Thymus (tissue), 11 donors: ENCODE data around the gene HOXC12. TPM values are rescaled to one million over a fixed set of nuclear protein-coding genes. Genes with fewer than 3 reads are reported as not detected.

ENCODE experiments used
- DNase-seq, 9 donors: peaks; one replicate each; pipeline ENCODE4 v3.0.0-alpha.2; 2013; ENCODE audit warnings: low spot score in 9 of 9, low read depth in 6 of 9, missing footprints in 1 of 9
- H3K27ac ChIP-seq, 2 donors: one replicate each; pipeline ENCODE4 v1.5.1; 2013; ENCODE audit warnings: control low read depth in 1 of 2, low read depth in 1 of 2, low read length in 1 of 2, mild to moderate bottlenecking in 1 of 2, moderate library complexity in 1 of 2
- H3K27me3 ChIP-seq, 2 donors: one replicate each; pipeline ENCODE4 v1.5.1; 2013; ENCODE audit warnings: low read length in 1 of 2; ENCODE audit not compliant: control insufficient read depth in 2 of 2, insufficient read depth in 1 of 2
- H3K36me3 ChIP-seq, 2 donors: one replicate each; pipeline ENCODE4 v1.5.1; 2013; ENCODE audit warnings: low read length in 1 of 2, mild to moderate bottlenecking in 1 of 2, moderate library complexity in 1 of 2; ENCODE audit not compliant: control insufficient read depth in 2 of 2, insufficient read depth in 2 of 2
- H3K4me1 ChIP-seq, 2 donors: one replicate each; pipeline ENCODE4 v1.5.1; 2013; ENCODE audit warnings: low read length in 2 of 2; ENCODE audit not compliant: control insufficient read depth in 2 of 2, insufficient read depth in 2 of 2
- H3K4me3 ChIP-seq, 2 donors: one replicate each; pipeline ENCODE4 v1.5.1; 2013; ENCODE audit warnings: low read length in 2 of 2, control low read depth in 1 of 2, mild to moderate bottlenecking in 1 of 2
- H3K9me3 ChIP-seq, 2 donors: one replicate each; pipeline ENCODE4 v1.5.1; 2013; ENCODE audit warnings: low read length in 1 of 2, mild to moderate bottlenecking in 1 of 2; ENCODE audit not compliant: control insufficient read depth in 2 of 2, insufficient read depth in 1 of 2
- whole genome bisulfite sequencing: extraction: QIAGEN DNeasy Blood & Tissue Kit; methylation state at CpG from one replicate; pipeline ENCODE4 v1.1.7; 2013; 5-methylcytosine and 5-hydroxymethylcytosine counted together
- polyA plus RNA-seq: library from polyadenylated mRNA; stranded (reverse); fragments of 200-250 nt; gene quantifications from one replicate; pipeline ENCODE4 v1.2.3, GENCODE V29; 2013
- total RNA-seq: library from RNA; stranded (reverse); fragments of 120-200 nt; gene quantifications from one replicate; pipeline ENCODE4 v1.2.4, GENCODE V29; 2013
- donor health status: healthy.

Gene HOXC12
- total and polyA plus RNA-seq, 2 donors, result 0.05 to 0.07 TPM

DNA sequence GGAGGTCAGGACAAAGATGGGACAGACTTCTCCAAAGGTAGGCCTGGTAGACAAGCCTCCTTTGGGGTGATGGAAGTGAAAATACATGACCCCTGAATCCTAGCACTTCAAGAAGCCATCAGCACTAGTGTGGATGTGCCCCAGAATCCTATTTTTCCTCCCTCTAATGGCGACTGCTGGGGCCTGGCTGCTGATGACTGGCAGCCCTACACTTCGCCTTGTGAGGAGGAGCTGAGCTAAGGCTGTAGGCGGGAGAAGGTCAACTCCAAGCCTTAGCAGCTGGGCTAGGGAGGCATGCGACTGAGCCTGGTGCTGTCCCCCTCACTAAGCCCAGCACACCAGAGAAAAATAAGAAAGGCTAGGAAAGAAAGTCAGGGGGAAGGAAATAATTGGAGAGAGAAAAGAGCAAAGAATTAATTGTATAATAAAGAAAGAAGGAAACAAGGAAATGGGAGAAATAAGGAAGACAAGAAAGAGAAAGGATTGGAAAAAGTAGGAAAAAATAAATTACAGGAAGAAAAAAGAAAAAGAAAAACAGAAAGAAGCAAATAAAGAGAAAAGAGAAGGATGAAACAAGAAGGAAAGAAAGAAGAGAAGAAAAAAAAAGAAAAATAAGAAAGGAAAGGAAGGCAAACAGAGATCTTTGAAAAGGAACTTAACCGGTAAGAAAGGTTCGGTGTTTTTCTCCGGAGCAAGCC is 25.6 kb downstream of the HOXC12 start:
- Histone ChIP-seq H3K4me1 (peaks cover 0 to 2% of the 10 kb centered on the region in 2 donors), H3K36me3 (no peaks in the 10 kb centered on the region), H3K4me3 (no peak overlapping the region), H3K27me3 (peaks cover 91 to 100% of the 10 kb centered on the region in 2 donors), H3K27ac (no peak overlapping the region), H3K9me3 (peaks cover 0 to 6% of the 10 kb centered on the region in 2 donors)
- 15% methylated on average over 7 of the region's 7 CpGs for WGBS
- DNase-seq, result no peak

DNA sequence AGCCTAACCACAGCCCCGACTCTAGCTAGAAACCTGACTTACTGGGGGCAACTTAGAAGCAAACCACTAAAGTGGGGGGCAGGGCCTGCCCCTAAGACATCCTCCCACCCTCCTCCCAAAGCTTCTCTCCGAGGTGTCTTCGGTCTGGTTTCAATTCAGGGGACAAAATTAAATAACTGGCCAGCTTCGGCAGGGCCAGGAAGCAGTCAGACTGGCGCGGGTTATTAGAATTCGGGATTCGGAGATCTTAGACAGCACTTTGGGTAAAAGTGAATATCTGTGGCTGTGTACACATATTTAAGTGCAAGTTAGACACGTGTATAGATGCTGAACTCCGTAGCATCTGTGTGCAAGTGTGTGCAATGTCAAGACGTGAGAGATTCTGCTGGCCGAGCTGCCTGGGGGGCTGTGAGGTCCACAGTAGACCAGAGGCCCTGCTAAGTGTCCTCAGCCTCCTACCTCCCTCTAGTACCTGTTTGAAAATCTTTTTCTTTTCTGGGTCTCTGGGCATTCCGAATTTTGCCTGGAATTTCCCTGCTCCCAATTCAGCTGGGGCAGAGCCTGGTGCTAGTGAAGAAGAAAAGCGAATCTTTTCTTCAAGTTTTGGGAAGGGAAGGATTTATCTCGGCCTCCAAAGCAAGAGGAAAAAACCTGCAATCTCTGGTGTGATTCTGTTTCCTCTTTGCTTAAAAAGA is 26.2 kb downstream of the HOXC12 start:
- Histone ChIP-seq H3K27me3 (peaks cover 92 to 100% of the 10 kb centered on the region in 2 donors), H3K36me3 (no peaks in the 10 kb centered on the region), H3K27ac (no peak overlapping the region), H3K4me3 (no peak overlapping the region), H3K9me3 (peaks cover 0 to 3% of the 10 kb centered on the region in 2 donors), H3K4me1 (peaks cover 0 to 2% of the 10 kb centered on the region in 2 donors)
- no peak for DNase-seq
- whole genome bisulfite sequencing, result 21% methylated on average over 15 of the region's 15 CpGs

DNA sequence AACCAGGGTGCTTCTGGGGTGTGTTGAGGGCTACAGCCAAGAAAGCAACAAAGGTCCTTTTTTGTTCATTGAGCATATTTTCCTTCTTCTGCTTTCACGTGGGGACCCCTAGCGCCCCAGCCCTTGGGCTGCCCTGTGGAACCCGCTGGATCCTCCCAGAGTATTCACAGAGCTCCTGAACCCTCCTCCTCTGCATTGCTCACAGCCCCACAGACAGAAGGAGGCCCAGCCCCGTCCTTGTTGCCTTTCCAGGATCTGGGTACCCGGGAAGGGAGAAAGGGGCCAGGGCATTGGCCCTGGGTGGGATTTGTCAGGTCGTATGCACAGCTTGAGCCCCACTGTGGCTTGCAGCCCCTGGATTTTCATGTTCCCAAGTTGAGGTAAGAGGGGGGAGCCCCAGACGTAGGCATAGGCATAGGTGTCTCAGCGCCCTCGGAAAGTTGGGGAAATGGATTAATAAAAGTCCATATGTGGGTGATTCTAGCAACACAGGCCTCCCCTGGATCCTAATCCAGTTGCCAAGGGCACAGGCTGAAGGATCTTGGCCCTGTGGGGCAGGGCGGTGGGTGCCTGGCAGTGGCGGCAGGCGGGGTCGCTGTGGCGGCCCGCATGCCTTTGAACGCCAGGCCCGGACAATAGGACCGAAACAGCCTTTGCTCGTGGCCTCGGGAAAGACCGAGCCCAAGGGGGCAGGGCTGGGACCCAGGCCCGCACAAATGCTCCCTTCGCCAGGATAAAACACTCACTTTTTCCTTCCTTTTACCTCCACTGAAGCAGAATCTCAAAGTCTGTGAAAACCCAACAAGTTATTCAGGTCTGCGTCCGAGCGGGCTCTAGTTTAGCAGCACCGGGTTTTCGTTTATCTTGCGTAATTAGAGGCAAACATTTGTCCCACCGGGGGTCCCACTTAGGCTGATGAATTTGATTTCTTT is 27.2 kb downstream of the HOXC12 start:
- no peak for DNase-seq
- H3K27ac ChIP-seq, result no peak overlapping the region
- peaks cover 0 to 2% of the 10 kb centered on the region in 2 donors for H3K4me1 ChIP-seq
- 12% methylated on average over 30 of the region's 30 CpGs for WGBS
- H3K4me3 ChIP-seq, result no peak overlapping the region
- H3K27me3 ChIP-seq, result peaks cover 92 to 100% of the 10 kb centered on the region in 2 donors
- no peaks in the 10 kb centered on the region for H3K36me3 ChIP-seq
- peaks cover 0 to 3% of the 10 kb centered on the region in 2 donors for H3K9me3 ChIP-seq

- DNase-seq, result no peak
- H3K9me3 ChIP-seq, result peaks cover 0 to 3% of the 10 kb centered on the region in 2 donors
- peaks cover 92 to 100% of the 10 kb centered on the region in 2 donors for H3K27me3 ChIP-seq
- H3K4me3 ChIP-seq, result no peak overlapping the region
- peaks cover 0 to 2% of the 10 kb centered on the region in 2 donors for H3K4me1 ChIP-seq
- H3K27ac ChIP-seq, result no peak overlapping the region
- WGBS, result 11% methylated on average over 26 of the region's 26 CpGs
- no peaks in the 10 kb centered on the region for H3K36me3 ChIP-seq
Measured at GRCh38 chr12:53982648-53983567, 28.2 kb downstream of the HOXC12 start.

DNA sequence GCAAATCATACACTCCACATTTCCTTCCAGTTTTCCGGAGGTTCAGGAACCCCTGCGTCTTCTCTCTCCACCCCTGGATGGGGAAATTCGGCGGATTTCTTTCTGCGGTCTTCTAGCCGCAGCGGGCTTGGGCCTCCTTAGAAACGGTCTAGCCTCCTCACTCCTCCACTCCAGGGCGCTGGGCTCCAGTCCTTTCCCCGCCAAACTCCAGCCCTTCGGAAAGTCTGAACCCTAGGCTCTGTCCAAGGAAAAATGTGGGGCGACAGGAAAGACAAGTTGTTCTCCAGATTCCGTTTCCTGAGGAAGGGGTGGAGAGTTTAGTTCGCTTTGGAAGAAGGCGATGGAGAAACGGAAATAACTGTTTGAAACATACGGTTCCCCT is 28.9 kb downstream of the HOXC12 start:
- WGBS, result 4% methylated on average over 17 of the region's 17 CpGs
- DNase-seq, result no peak
- no peak overlapping the region for H3K27ac ChIP-seq
- peaks cover 0 to 2% of the 10 kb centered on the region in 2 donors for H3K4me1 ChIP-seq
- H3K9me3 ChIP-seq, result peaks cover 0 to 3% of the 10 kb centered on the region in 2 donors
- no peak overlapping the region for H3K4me3 ChIP-seq
- H3K36me3 ChIP-seq, result no peaks in the 10 kb centered on the region
- H3K27me3 ChIP-seq, result peaks cover 94 to 100% of the 10 kb centered on the region in 2 donors

GRCh38 chr12:53983950-53984572 is 29.4 kb downstream of the HOXC12 start:
- no peak overlapping the region for H3K4me3 ChIP-seq
- H3K27me3 ChIP-seq, result peaks cover 93 to 100% of the 10 kb centered on the region in 2 donors
- no peak overlapping the region for H3K27ac ChIP-seq
- WGBS, result 5% methylated on average over 30 of the region's 30 CpGs
- no peaks in the 10 kb centered on the region for H3K36me3 ChIP-seq
- DNase-seq, result no peak
- peaks cover 2 to 3% of the 10 kb centered on the region in 2 donors for H3K4me1 ChIP-seq
- H3K9me3 ChIP-seq, result peaks cover 0 to 3% of the 10 kb centered on the region in 2 donors

- 6% methylated on average over 55 of the region's 55 CpGs for WGBS
- peak within 1 kb of the TSS in 1 of 2 donors; percentile 33 for H3K4me3 ChIP-seq
Measured at GRCh38 chr12:53984901-53985691, 30.4 kb downstream of the HOXC12 start, which contains the start of gene HOXC10. Gene HOXC10, plus strand, starts transcription at chr12:53985146. Its CDS starts 114 bp downstream, at chr12:53985260.

More at GRCh38 chr12:53984901-53985691, 30.4 kb downstream of the HOXC12 start, which contains the start of gene HOXC10:
- H3K4me1 ChIP-seq, result peaks cover 2 to 4% of the 10 kb centered on the region in 2 donors
- H3K9me3 ChIP-seq, result peaks cover 0 to 4% of the 10 kb centered on the region in 2 donors
- no peak within 1 kb of the TSS for H3K27ac ChIP-seq
- peaks cover 93 to 100% of the 10 kb centered on the region in 2 donors for H3K27me3 ChIP-seq
- DNase-seq, result peak; percentile 24 to 74 (median 32)
- no peaks in the 10 kb centered on the region for H3K36me3 ChIP-seq
